CD4-positive, alpha-beta T cell treated with Interleukin-6 at 100 ng/mL for 8 hours (primary cell): ENCODE measurements around the gene NDE1.

Experiments used
- DNase-seq: peaks from one replicate; pipeline ENCODE4 v3.0.0-alpha.2; 2020; ENCODE audit warnings: mixed read lengths, low spot score

NDE1 gene

DNA sequence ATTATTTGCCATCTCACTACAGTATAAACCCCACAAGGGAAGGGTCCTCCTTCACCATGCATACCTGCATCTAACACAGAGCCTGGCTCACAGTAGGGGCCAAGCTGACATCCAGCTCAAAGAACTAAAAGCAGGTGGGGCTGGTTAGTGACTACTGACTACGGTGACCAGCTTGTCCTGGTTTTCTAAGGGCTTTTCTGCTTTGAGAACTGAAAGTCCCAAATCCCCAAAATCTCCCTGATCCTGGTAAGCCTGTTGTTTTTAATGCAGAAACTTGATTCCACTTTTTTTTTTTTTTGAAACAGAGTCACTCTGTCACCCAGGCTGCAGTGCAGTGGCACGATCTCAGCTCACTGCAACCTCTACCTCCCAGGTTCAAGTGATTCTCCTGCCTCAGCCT, 89.4 kb downstream of the NDE1 start:
- no peak for DNase-seq

GRCh38 chr16:15739950-15740349, 89.9 kb downstream of the NDE1 start:
- no peak for DNase-seq

DNA sequence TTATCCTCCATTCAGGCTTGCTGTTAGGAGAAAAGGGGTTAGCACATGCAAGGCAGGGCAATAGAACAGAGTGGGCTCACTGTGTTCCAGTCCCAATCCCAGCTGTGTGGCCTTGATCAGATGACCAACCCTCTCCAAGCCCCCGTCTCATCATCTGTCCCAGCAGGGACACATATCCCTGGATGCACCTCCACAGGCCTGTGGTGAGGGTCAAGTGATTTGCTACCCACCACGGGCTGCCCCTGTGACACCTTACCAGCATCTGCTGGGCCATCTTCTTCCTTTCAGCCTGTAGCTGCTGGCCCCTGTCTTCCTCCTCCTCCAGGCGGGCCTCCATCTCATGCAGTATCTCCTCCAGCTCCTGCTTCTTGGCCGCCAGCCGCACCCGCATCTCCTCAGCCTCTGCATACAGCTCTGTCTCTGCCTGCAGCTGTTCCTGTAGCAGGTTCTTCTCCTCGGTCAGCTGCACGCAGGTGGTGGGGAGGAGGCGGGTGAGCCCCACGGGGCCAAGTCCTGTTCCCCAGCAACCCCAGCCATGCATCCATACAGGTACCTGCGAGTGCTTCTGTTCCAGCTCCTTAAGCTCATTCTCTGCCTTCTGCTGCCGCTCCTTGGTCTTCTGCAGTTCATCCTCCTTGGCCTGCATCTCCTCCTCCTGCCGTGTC, 91.3 kb downstream of the NDE1 start:
- no peak for DNase-seq

GRCh38 chr16:15742716-15743115, 92.7 kb downstream of the NDE1 start:
- no peak for DNase-seq

DNA sequence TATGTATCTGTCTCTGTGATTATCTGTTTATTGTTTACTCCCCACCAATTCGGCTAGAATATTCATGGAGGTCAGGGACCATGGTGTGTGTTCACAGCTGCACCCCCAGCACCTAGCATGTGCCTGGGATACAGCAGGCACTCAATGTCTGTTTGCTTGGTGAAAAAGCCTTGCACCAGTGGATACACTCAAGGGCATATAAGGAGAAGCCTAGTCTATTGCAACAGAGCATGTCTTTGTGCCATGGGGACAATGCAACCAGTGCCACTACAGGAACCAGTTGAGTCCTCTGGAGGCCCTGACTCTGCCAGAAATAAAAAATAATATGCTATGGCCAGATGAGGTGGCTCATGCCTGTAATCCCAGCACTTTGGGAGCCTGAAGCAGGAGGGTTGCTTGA, 93.6 kb downstream of the NDE1 start:
- no peak for DNase-seq

- no peak for DNase-seq
These were observed 96.3 kb downstream of the NDE1 start for GRCh38 chr16:15746332-15746731.

DNA sequence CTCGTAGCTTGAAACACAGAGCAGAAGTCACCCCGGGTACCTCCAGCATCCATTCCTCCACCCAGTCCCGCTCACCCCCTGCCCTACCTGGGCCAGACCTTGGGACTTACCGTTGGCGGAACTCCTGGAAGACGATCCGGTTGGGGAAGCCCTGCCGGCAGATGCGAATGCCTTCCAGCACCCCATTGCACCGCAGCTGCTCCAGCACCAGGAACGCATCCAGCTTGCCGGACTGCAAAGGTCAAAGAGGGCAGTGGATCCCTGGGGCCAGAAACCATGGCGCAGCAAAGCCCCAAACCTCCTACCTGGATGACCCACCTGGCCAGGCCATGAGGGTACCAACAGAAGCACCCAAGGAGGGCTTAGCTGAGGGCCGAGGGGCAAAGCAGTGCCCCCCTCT, 97.9 kb downstream of the NDE1 start:
- DNase-seq: no peak

- DNase-seq: no peak
These were observed 98.6 kb downstream of the NDE1 start for GRCh38 chr16:15748654-15749053.

DNA sequence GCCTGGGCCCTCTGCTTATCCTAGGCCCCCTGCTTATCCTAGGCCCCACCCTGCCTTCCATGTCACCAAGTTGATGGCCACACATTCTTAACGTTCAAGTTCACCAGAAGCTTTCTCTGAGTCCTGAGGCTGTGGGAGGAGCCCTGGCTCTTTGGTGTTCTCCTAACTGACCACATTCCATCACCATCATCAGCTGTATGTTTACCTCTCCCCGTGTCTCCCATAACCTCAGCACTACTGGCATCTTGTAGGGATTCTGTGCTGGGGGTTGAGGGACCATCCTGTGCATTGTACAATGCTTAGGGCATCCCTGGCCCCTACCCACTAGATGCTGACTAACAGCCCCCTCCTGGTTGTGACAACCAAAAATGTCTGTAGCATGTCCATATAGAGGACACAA, 99.3 kb downstream of the NDE1 start:
- no peak for DNase-seq

DNA sequence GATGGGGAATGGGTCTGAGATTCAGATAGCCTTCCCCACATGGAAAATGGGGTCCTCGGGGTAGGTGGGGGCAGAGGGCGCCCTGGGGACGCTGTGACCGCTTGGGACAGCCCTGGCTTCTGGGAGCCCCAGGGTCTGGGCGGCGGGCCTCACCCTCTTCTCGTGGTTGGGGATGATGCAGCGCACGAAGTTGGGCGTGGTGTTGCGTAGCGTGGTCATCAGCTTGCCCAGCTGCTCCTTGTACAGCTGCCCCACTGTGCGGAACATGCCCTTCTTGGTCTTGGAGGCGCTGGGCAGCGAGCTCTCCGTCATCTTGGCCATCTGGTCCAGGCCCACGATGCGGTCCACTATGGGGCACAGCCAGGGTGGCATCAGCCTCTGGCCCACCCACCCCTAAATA, 99.9 kb downstream of the NDE1 start:
- no peak for DNase-seq

GRCh38 chr16:15751940-15752339, 101.9 kb downstream of the NDE1 start:
- no peak for DNase-seq

- DNase-seq: no peak
These were observed 102.9 kb downstream of the NDE1 start for GRCh38 chr16:15752717-15753488.

DNA sequence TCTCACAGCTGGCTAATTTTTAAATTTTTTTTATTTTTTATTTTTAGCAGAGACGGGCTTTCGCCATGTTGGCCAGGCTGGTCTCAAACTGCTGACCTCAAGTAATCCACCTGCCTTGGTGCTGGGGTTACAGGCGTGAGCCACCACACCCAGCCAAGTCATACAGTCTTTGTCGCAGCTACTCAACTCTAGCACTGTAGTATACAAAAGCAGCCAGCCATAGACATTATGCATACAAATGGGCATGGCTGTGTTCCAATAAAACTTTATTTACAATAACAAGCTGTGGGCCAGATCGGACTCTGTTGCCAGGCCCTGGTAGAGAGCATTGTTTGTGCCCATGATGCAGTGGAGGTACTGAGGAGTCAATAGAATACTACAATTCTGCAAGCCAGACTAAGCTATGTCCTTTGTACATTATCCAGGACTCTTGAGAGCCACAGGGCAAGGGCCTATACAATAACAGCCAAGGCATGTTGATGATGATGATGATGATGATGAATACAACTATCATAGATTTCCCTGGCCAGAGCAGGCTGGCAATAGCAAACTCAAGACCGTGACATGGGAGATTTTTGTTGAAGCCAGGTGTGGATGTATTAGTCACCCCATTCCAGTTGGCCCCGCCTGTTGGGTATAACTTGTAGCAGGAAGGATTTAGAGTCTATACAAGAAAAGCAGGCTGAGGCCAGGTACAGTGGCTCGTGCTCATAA, 104.9 kb downstream of the NDE1 start:
- DNase-seq: no peak

- DNase-seq: no peak
These were observed 107.0 kb downstream of the NDE1 start for GRCh38 chr16:15757077-15757386.

DNA sequence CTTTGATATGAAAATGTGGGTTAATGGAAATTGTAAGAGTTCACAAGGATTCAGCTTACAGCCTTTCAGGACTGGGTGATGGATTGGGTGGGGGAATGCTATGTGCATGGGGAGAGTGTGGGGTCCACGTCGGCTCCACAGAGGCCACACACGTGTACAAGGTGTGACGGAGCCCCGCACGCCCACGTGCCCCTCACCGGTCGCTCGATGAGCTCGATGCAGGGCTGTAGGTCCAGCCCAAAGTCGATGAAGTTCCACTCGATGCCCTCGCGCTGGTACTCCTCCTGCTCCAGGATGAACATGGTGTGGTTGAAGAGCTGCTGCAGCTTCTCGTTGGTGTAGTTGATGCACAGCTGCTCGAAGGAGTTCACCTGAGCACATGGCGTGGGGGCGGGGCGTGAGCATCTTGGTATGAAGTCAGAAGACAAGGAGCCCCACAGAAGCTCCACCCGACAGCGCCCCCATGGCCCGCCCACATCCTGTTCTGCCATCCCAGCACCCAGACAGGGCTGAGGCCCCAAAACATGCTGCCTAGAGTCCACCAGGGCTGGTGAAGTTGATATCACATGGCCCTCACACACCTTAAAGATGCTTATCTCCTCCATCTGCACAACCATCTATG, 107.7 kb downstream of the NDE1 start:
- no peak for DNase-seq

DNA sequence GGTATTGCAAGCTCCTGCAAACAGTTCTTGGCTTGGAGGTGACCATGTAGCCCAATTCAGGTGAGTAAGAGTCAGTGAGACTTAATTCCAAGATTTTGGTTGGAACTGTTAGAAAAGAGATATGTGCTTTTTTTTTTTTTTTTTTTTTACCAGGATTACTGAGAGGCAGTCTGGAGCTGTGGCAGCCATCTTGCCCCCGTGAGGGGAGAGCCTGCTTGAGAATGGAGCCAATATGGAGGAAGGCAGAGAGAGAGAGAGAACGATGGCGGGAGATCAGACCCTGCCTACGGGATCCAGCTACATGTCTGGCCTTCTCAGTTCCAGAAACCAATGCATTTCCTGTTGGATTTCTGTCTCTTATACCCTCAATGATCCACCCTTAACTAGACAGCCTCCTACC, 109.0 kb downstream of the NDE1 start:
- DNase-seq: no peak

GRCh38 chr16:15760129-15760528, 110.1 kb downstream of the NDE1 start:
- no peak for DNase-seq

DNA sequence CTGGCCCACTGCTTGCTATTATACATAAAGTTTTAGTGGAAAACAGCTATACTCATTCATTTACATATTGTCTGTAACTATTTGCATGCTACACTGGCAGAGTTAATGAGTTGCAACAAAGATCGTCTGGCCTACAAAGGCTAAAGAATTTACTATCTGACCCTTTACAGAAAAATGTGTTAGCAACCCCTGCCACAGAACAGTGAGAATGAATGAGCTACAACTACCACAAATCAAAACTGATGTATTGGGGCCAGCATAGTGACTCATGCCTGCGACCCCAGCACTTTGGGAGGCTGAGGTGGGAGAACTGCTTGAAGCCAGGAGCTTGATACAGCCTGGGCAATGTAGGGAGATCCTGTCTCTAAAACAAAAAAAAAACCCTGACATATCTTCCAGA, 114.1 kb downstream of the NDE1 start:
- DNase-seq: no peak

DNA sequence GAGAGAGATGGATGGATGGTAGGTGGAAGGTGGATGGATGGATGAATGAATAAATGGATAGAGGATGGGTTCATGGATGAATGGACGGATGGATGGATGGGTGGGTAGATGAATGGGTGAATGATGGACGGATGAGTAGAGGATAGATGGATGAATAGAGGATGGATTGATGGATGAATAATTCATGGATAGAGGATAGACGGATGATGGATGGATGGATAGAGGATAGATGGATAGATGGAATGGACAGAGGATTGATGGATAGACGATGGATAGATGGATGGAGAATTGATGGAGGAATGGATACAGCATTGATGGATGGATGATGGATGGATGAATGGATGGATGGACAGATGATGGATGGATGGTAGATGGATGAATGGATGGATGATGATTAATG, 115.1 kb downstream of the NDE1 start:
- no peak for DNase-seq

GRCh38 chr16:15765880-15766279, 115.8 kb downstream of the NDE1 start:
- peak; percentile 11 for DNase-seq

GRCh38 chr16:15766918-15767317, 116.9 kb downstream of the NDE1 start:
- DNase-seq: no peak

GRCh38 chr16:15768201-15768600, 118.2 kb downstream of the NDE1 start:
- DNase-seq: no peak

DNA sequence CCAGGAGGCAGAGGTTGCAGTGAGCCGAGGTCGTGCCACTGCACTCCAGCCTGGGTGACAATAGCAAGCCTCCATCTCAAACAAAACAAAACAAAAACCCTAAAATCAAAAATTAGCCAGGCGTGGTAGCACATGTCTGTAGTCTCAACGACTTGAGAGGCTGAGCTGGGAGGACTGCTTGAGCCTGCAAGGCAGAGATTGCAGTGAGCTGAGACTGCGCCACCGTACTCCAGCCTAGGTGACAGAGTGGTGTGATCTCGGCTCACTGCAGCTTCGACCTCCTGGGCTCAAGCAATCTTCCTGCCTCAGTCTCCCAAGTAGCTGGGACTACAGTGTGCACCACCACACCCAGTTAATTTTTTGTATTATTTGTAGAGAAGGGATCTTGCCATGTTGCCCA, 119.2 kb downstream of the NDE1 start:
- no peak for DNase-seq
